ENCODE data around the gene KLHL30.

- TF ChIP-seq, protein P1, sequence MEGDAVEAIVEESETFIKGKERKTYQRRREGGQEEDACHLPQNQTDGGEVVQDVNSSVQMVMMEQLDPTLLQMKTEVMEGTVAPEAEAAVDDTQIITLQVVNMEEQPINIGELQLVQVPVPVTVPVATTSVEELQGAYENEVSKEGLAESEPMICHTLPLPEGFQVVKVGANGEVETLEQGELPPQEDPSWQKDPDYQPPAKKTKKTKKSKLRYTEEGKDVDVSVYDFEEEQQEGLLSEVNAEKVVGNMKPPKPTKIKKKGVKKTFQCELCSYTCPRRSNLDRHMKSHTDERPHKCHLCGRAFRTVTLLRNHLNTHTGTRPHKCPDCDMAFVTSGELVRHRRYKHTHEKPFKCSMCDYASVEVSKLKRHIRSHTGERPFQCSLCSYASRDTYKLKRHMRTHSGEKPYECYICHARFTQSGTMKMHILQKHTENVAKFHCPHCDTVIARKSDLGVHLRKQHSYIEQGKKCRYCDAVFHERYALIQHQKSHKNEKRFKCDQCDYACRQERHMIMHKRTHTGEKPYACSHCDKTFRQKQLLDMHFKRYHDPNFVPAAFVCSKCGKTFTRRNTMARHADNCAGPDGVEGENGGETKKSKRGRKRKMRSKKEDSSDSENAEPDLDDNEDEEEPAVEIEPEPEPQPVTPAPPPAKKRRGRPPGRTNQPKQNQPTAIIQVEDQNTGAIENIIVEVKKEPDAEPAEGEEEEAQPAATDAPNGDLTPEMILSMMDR (conservative IDR thresholded peaks at IDR 0.05): no peak
- no peak for TF ChIP-seq ZFX (IDR thresholded peaks at IDR 0.05)
These were observed 39.4 kb upstream of the KLHL30 start for GRCh38 chr2:238098901-238099713.

All from C4-2B (cell line).